MCF 10A (cell line): ENCODE measurements around the gene EEF1B2. TPM values are rescaled to one million over a fixed set of nuclear protein-coding genes. Genes with fewer than 3 reads are reported as not detected.

Experiments
- BruUV-seq: library from RNA; stranded (reverse); fragments of 400-500 nt; replicated peaks from 2 replicates; lab custom pipeline; 2021; lab: Mats Ljungman, UMichigan
- CTCF ChIA-PET: fragments of 300-600 bp; sonication (Branson Sonifier 250); formaldehyde crosslinking; extraction: SDS; loops from one replicate; lab custom pipeline; 2021; ENCODE audit warnings: antibody characterized with exemption, inconsistent platforms; lab: Yijun Ruan, JAX
- POLR2A ChIA-PET: fragments of 300-600, 350-650 bp; sonication (Branson Sonifier 250); formaldehyde crosslinking; extraction: SDS; loops from one replicate; lab custom pipeline; 2020; ENCODE audit warnings: antibody characterized with exemption, inconsistent platforms; lab: Yijun Ruan, JAX
- DNase-seq: peaks from one replicate; pipeline ENCODE4 v3.0.0-alpha.2; 2018; ENCODE audit not compliant: unreplicated experiment
- H3K27ac Mint-ChIP-seq: one replicate; pipeline ENCODE4 v1.8.0; 2022; ENCODE audit warnings: mild to moderate bottlenecking, low read depth, mixed read lengths; ENCODE audit not compliant: unreplicated experiment
- H3K27me3 Mint-ChIP-seq: one replicate; pipeline ENCODE4 v1.8.0; 2022; ENCODE audit warnings: mixed read lengths; ENCODE audit not compliant: insufficient read depth, unreplicated experiment
- H3K36me3 Mint-ChIP-seq: one replicate; pipeline ENCODE4 v1.8.0; 2022; ENCODE audit warnings: mild to moderate bottlenecking, moderate library complexity, mixed read lengths; ENCODE audit not compliant: insufficient read depth, unreplicated experiment
- H3K4me1 Mint-ChIP-seq: one replicate; pipeline ENCODE4 v1.8.0; 2022; ENCODE audit warnings: mixed read lengths; ENCODE audit not compliant: insufficient read depth, unreplicated experiment
- H3K4me3 Mint-ChIP-seq: one replicate; pipeline ENCODE4 v1.8.0; 2022; ENCODE audit warnings: mild to moderate bottlenecking, moderate library complexity, mixed read lengths; ENCODE audit not compliant: unreplicated experiment
- H3K9me3 Mint-ChIP-seq: one replicate; pipeline ENCODE4 v1.8.0; 2022; ENCODE audit warnings: mixed read lengths; ENCODE audit not compliant: unreplicated experiment
- CTCF ChIP-seq: fragments of 200-600 bp; IDR thresholded peaks from one replicate; pipeline ENCODE4 v1.8.0; 2022; ENCODE audit warnings: antibody characterized with exemption, mild to moderate bottlenecking; ENCODE audit not compliant: unreplicated experiment
- intact Hi-C: fragments of 100-400 bp; cut with micrococcal nuclease; formaldehyde crosslinking; loops from 2 replicates; pipeline ENCODE4 v1.14.1; 2022
- total RNA-seq: library from RNA; stranded (reverse); gene quantifications from 2 replicates; pipeline ENCODE4 v1.2.3, GENCODE V29; 2022

Gene EEF1B2
- total RNA-seq, 1 experiment from 2014 or later = 1,110 TPM

- DNase-seq = peak; percentile 40
- no TSS peak for BruUV-seq
- Mint-ChIP-seq H3K4me1 (peaks cover 27% of the 10 kb centered on the region), H3K36me3 (peaks cover 11% of the 10 kb centered on the region), H3K4me3 (no peak overlapping the region), H3K27ac (peak overlapping the region; percentile 18), H3K27me3 (no peaks in the 10 kb centered on the region), H3K9me3 (no peaks in the 10 kb centered on the region)
- ChIA-PET CTCF (no interaction called here), POLR2A (interaction anchor here (1.0 to 2.0 kb wide), 5 partner anchors 13 to 114 kb away, joined by 3 to 27 read pairs (median 7); a partner anchor contains a TSS)
- intact Hi-C loops = no loop called here
- no peak for TF ChIP-seq CTCF
Measured at GRCh38 chr2:206198677-206199076, 39.0 kb downstream of the EEF1B2 start.

- ChIA-PET POLR2A (interaction anchor here (2.0 to 3.8 kb wide), 3 partner anchors 11 to 41 kb away, joined by 4 to 34 read pairs (median 12); partner anchors contain the start of genes EEF1B2 and NDUFS1), CTCF (interaction anchor here (0.7 to 1.3 kb wide), 4 partner anchors 12 to 36 kb away, joined by 3 to 4 read pairs (median 3); a partner anchor contains a TSS)
- Mint-ChIP-seq H3K36me3 (peaks cover 19% of the 10 kb centered on the region), H3K27ac (no peak overlapping the region), H3K9me3 (no peaks in the 10 kb centered on the region), H3K27me3 (no peaks in the 10 kb centered on the region), H3K4me1 (peaks cover 22% of the 10 kb centered on the region), H3K4me3 (no peak overlapping the region)
- BruUV-seq = no TSS peak
- no peak for TF ChIP-seq CTCF
- intact Hi-C loops = no loop called here
- DNase-seq = no peak
Measured at GRCh38 chr2:206201075-206201848, 41.6 kb downstream of the EEF1B2 start.

- Mint-ChIP-seq H3K9me3 (no peaks in the 10 kb centered on the region), H3K36me3 (peaks cover 19% of the 10 kb centered on the region), H3K4me3 (no peak overlapping the region), H3K27me3 (no peaks in the 10 kb centered on the region), H3K27ac (no peak overlapping the region), H3K4me1 (peaks cover 22% of the 10 kb centered on the region)
- intact Hi-C loops = no loop called here
- BruUV-seq = no TSS peak
- no peak for TF ChIP-seq CTCF
- ChIA-PET POLR2A (interaction anchor here (3.8 kb wide), 1 partner anchor 10 kb away, joined by 34 read pairs; a partner anchor contains a TSS), CTCF (interaction anchor here (0.6 to 1.2 kb wide), 3 partner anchors 18 to 30 kb away, joined by 3 read pairs; no protein-coding TSS in a partner anchor)
- DNase-seq = no peak
Measured at GRCh38 chr2:206202446-206202845, 42.8 kb downstream of the EEF1B2 start.

- Mint-ChIP-seq H3K4me1 (peaks cover 22% of the 10 kb centered on the region), H3K36me3 (peaks cover 19% of the 10 kb centered on the region), H3K27ac (no peak overlapping the region), H3K4me3 (no peak overlapping the region), H3K9me3 (no peaks in the 10 kb centered on the region), H3K27me3 (no peaks in the 10 kb centered on the region)
- CTCF ChIA-PET = interaction anchor here (0.7 to 1.2 kb wide), 4 partner anchors 10 to 57 kb away, joined by 3 to 5 read pairs (median 4); a partner anchor contains a TSS
- no peak for DNase-seq
- TF ChIP-seq CTCF = no peak
- POLR2A ChIA-PET = interaction anchor here (0.5 to 3.8 kb wide), 4 partner anchors 9 to 44 kb away, joined by 3 to 34 read pairs (median 4); partner anchors contain the start of genes EEF1B2 and NDUFS1
- BruUV-seq = no TSS peak
- intact Hi-C loops = no loop called here
Measured at GRCh38 chr2:206203331-206203730, 43.6 kb downstream of the EEF1B2 start.
